Neural cell (in vitro differentiated cells): ENCODE data around the gene DLG2.

ENCODE experiments used
- EP300 ChIP-seq: fragments of 450-650 bp; conservative IDR thresholded peaks from 2 replicates; pipeline ENCODE4 v1.6.1; 2014; ENCODE audit warnings: antibody characterized with exemption, mild to moderate bottlenecking, moderate library complexity; ENCODE audit not compliant: poor library complexity, severe bottlenecking
- EZH2 ChIP-seq: fragments of 200-600, 300-800 bp; shearing (Covaris generic), sonication (generic); IDR thresholded peaks from 2 replicates; pipeline ENCODE4 v1.6.1; 2014; ENCODE audit warnings: antibody characterized with exemption, low read length, borderline replicate concordance, mild to moderate bottlenecking; ENCODE audit not compliant: insufficient read depth, poor library complexity, severe bottlenecking
- MXI1 ChIP-seq: fragments of 450-650 bp; conservative IDR thresholded peaks from 2 replicates; pipeline ENCODE4 v1.6.1; 2014; ENCODE audit warnings: antibody characterized with exemption, mild to moderate bottlenecking; ENCODE audit not compliant: poor library complexity, severe bottlenecking
- POLR2AphosphoS5 ChIP-seq: IDR thresholded peaks from 2 replicates; pipeline ENCODE4 v1.6.1; 2012
- RAD21 ChIP-seq: fragments of 450-650 bp; conservative IDR thresholded peaks from 2 replicates; pipeline ENCODE4 v1.6.1; 2014; ENCODE audit warnings: antibody characterized with exemption, mild to moderate bottlenecking, moderate library complexity
- SMC3 ChIP-seq: fragments of 450-650 bp; conservative IDR thresholded peaks from 2 replicates; pipeline ENCODE4 v1.6.1; 2014; ENCODE audit warnings: antibody characterized with exemption, mild to moderate bottlenecking, moderate library complexity; ENCODE audit not compliant: poor library complexity
- TAF1 ChIP-seq: IDR thresholded peaks from 2 replicates; pipeline ENCODE4 v1.6.1; 2012; ENCODE audit warnings: low read depth
- TF ChIP-seq, protein P1 (sequence below): fragments of 450-650 bp; IDR thresholded peaks from 2 replicates; pipeline ENCODE4 v1.5.1; 2014; ENCODE audit warnings: antibody characterized with exemption, mild to moderate bottlenecking, moderate library complexity; ENCODE audit not compliant: poor library complexity, severe bottlenecking
- TF ChIP-seq, protein P2 (sequence below): IDR thresholded peaks from 2 replicates; pipeline ENCODE4 v1.6.1; 2012; ENCODE audit warnings: borderline replicate concordance

DNA sequence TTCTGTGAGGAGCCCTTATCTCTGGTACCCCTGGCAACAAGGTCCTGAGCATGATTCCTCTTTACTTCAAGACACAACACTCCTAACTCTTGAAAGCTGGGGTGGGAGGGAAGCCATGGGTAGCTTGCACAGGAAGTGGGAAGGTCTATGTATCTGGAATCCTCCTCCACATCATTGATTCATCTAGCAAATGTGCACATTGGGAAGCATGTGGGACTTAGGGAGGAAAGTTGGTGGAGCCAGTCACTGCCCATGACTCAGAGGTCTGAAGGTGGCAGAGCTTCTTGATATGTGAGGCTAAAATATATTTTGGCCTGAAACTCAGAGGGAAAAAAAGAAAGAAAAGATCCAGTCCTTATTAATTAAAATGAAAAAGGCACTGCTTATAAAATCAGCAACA lies 1000.9 kb downstream of the DLG2 start:
- TF ChIP-seq, protein P1, sequence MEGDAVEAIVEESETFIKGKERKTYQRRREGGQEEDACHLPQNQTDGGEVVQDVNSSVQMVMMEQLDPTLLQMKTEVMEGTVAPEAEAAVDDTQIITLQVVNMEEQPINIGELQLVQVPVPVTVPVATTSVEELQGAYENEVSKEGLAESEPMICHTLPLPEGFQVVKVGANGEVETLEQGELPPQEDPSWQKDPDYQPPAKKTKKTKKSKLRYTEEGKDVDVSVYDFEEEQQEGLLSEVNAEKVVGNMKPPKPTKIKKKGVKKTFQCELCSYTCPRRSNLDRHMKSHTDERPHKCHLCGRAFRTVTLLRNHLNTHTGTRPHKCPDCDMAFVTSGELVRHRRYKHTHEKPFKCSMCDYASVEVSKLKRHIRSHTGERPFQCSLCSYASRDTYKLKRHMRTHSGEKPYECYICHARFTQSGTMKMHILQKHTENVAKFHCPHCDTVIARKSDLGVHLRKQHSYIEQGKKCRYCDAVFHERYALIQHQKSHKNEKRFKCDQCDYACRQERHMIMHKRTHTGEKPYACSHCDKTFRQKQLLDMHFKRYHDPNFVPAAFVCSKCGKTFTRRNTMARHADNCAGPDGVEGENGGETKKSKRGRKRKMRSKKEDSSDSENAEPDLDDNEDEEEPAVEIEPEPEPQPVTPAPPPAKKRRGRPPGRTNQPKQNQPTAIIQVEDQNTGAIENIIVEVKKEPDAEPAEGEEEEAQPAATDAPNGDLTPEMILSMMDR, result no peak
- TF ChIP-seq POLR2AphosphoS5, result no peak
- no peak for TF ChIP-seq EZH2
- TF ChIP-seq RAD21, result no peak
- TF ChIP-seq EP300, result no peak
- TF ChIP-seq TAF1, result no peak
- no peak for TF ChIP-seq SMC3
- TF ChIP-seq, protein P2, sequence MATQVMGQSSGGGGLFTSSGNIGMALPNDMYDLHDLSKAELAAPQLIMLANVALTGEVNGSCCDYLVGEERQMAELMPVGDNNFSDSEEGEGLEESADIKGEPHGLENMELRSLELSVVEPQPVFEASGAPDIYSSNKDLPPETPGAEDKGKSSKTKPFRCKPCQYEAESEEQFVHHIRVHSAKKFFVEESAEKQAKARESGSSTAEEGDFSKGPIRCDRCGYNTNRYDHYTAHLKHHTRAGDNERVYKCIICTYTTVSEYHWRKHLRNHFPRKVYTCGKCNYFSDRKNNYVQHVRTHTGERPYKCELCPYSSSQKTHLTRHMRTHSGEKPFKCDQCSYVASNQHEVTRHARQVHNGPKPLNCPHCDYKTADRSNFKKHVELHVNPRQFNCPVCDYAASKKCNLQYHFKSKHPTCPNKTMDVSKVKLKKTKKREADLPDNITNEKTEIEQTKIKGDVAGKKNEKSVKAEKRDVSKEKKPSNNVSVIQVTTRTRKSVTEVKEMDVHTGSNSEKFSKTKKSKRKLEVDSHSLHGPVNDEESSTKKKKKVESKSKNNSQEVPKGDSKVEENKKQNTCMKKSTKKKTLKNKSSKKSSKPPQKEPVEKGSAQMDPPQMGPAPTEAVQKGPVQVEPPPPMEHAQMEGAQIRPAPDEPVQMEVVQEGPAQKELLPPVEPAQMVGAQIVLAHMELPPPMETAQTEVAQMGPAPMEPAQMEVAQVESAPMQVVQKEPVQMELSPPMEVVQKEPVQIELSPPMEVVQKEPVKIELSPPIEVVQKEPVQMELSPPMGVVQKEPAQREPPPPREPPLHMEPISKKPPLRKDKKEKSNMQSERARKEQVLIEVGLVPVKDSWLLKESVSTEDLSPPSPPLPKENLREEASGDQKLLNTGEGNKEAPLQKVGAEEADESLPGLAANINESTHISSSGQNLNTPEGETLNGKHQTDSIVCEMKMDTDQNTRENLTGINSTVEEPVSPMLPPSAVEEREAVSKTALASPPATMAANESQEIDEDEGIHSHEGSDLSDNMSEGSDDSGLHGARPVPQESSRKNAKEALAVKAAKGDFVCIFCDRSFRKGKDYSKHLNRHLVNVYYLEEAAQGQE, result no peak
- TF ChIP-seq MXI1, result no peak
